ENCODE measurements around the gene CA12. TPM values are rescaled to one million over a fixed set of nuclear protein-coding genes. Genes with fewer than 3 reads are reported as not detected.

CA12 gene
- total RNA-seq, 1 experiment from 2014 or later = 19.8 TPM

DNA sequence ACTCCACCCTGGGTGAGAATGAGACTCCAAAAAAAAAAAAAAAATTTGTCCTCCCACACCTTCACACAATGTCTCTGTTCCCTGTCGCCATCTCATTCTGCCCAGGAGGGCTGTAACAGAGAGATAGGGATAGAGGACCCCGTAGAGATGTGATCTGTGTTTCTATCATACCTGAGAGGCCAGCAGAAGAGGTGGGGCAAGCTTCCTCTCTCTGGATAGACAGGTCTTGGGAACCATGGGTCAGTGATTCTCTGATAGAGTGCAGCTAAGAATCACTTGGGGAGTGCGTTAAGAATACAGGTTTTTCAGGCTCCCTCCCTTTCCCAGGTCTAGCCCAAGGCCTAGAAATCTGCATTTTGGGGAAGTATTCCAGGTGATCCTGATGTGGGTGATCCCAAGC lies 8.3 kb downstream of the CA12 start:
- TF ChIP-seq EZH2 (IDR thresholded peaks at IDR 0.05; ENCODE audit: low read length, unreplicated experiment) (no peak), EZH2phosphoT487 (IDR thresholded peaks at IDR 0.05; ENCODE audit: borderline replicate concordance, low read length) (no peak)
- TF ChIP-seq, protein P1, sequence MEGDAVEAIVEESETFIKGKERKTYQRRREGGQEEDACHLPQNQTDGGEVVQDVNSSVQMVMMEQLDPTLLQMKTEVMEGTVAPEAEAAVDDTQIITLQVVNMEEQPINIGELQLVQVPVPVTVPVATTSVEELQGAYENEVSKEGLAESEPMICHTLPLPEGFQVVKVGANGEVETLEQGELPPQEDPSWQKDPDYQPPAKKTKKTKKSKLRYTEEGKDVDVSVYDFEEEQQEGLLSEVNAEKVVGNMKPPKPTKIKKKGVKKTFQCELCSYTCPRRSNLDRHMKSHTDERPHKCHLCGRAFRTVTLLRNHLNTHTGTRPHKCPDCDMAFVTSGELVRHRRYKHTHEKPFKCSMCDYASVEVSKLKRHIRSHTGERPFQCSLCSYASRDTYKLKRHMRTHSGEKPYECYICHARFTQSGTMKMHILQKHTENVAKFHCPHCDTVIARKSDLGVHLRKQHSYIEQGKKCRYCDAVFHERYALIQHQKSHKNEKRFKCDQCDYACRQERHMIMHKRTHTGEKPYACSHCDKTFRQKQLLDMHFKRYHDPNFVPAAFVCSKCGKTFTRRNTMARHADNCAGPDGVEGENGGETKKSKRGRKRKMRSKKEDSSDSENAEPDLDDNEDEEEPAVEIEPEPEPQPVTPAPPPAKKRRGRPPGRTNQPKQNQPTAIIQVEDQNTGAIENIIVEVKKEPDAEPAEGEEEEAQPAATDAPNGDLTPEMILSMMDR (conservative IDR thresholded peaks at IDR 0.05; ENCODE audit: low read depth, low read length) = no peak
- no peaks in the 10 kb centered on the region for H3K9me2 ChIP-seq (replicated peaks; ENCODE audit: low read length)
- no peak overlapping the region for H3K27ac ChIP-seq (ENCODE audit: low read length)
- H3K79me2 ChIP-seq (ENCODE audit: low read length) = peaks cover 6% of the 10 kb centered on the region; the same call in 1 of the 2 replicates
- H3K27me3 ChIP-seq (ENCODE audit: low read length) = no peaks in the 10 kb centered on the region
- no peaks in the 10 kb centered on the region for H4K20me1 ChIP-seq (ENCODE audit: low read length)
- CTCF ChIA-PET = no interaction called here
- no TSS peak for BruUV-seq (replicated peaks)
- H3K9ac ChIP-seq (ENCODE audit: low read length) = no peak overlapping the region
- H3K4me1 ChIP-seq (ENCODE audit: insufficient read depth, low read length) = peaks cover 42% of the 10 kb centered on the region
- H3F3A ChIP-seq (ENCODE audit: low read length, unreplicated experiment) = no peaks in the 10 kb centered on the region
- H3K4me2 ChIP-seq (ENCODE audit: low read length) = no peak overlapping the region
- DNase-seq (no peak), ATAC-seq (no peak)
- H2AFZ ChIP-seq (ENCODE audit: low read length) = no peak overlapping the region
- intact Hi-C loops (cut with micrococcal nuclease) = no loop called here
- no peaks in the 10 kb centered on the region for H3K36me3 ChIP-seq (ENCODE audit: low read depth, low read length)
- no peaks in the 10 kb centered on the region for H3K9me3 ChIP-seq (ENCODE audit: low read length)
- POLR2A ChIA-PET (ENCODE audit: unreplicated experiment) = no interaction called here
- no peak overlapping the region for H3K4me3 ChIP-seq (ENCODE audit: low read length)

DNA sequence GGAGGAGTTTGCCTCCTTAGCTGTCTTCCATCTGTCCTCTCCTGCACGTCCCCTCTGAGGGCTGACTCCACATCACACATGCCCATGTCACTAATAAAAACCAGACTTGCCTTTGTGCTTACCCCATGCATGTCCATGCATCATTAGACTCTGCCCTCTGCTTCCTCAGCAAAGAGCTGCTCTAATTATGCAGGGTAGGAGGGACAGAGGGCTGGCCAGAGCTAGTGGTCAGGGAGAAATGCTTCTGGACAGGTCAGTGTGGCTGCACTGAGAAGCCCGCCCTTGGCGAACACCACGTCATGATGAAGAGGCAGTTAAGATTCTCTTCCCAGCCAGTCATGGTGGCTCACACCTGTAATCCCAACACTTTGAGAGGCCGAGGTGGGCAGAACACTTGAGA lies 8.9 kb downstream of the CA12 start:
- no peak for DNase-seq

More for the DNA sequence above, 8.9 kb downstream of the CA12 start:
- Histone ChIP-seq H3K4me2 (ENCODE audit: low read length) (peak overlapping the region; percentile 53), H3K9ac (ENCODE audit: low read length) (peak overlapping the region; percentile 45; the same call in 1 of the 2 replicates), H3K4me3 (ENCODE audit: low read length) (no peak overlapping the region), H3K27me3 (ENCODE audit: low read length) (no peaks in the 10 kb centered on the region), H3K36me3 (ENCODE audit: low read depth, low read length) (no peaks in the 10 kb centered on the region), H4K20me1 (ENCODE audit: low read length) (no peaks in the 10 kb centered on the region), H3K79me2 (ENCODE audit: low read length) (peaks cover 5% of the 10 kb centered on the region; the same call in 1 of the 2 replicates), H3K27ac (ENCODE audit: low read length) (peak overlapping the region; percentile 87), H2AFZ (ENCODE audit: low read length) (0 out of 2 replicates have a peak overlapping the region, but pooled peaks have one; percentile 39), H3F3A (ENCODE audit: low read length, unreplicated experiment) (no peaks in the 10 kb centered on the region), H3K9me2 (replicated peaks; ENCODE audit: low read length) (no peaks in the 10 kb centered on the region), H3K9me3 (ENCODE audit: low read length) (no peaks in the 10 kb centered on the region), H3K4me1 (ENCODE audit: insufficient read depth, low read length) (peaks cover 44% of the 10 kb centered on the region)
- CTCF ChIA-PET = interaction anchor here (0.6 kb wide), 1 partner anchor 238 kb away, joined by 4 read pairs; no protein-coding TSS in a partner anchor
- ATAC-seq = no peak
- BruUV-seq (replicated peaks) = no TSS peak
- POLR2A ChIA-PET (ENCODE audit: unreplicated experiment) = no interaction called here
- no peak for TF ChIP-seq EZH2phosphoT487 (IDR thresholded peaks at IDR 0.05; ENCODE audit: borderline replicate concordance, low read length)
- no peak for TF ChIP-seq EZH2 (IDR thresholded peaks at IDR 0.05; ENCODE audit: low read length, unreplicated experiment)
- TF ChIP-seq, protein P1 (conservative IDR thresholded peaks at IDR 0.05; ENCODE audit: low read depth, low read length) = no peak
- intact Hi-C loops (cut with micrococcal nuclease) = no loop called here

Measured in PC-3 (cell line).